D341Med (cell line): ENCODE data around the gene LYRM2.
A peak's percentile ranks its signal among the peaks of the same experiment; 100 is the strongest.

ENCODE experiments used
- DNase-seq: peaks from one replicate; pipeline ENCODE4 v3.0.0; 2012; ENCODE audit warnings: low spot score

LYRM2 gene

DNA sequence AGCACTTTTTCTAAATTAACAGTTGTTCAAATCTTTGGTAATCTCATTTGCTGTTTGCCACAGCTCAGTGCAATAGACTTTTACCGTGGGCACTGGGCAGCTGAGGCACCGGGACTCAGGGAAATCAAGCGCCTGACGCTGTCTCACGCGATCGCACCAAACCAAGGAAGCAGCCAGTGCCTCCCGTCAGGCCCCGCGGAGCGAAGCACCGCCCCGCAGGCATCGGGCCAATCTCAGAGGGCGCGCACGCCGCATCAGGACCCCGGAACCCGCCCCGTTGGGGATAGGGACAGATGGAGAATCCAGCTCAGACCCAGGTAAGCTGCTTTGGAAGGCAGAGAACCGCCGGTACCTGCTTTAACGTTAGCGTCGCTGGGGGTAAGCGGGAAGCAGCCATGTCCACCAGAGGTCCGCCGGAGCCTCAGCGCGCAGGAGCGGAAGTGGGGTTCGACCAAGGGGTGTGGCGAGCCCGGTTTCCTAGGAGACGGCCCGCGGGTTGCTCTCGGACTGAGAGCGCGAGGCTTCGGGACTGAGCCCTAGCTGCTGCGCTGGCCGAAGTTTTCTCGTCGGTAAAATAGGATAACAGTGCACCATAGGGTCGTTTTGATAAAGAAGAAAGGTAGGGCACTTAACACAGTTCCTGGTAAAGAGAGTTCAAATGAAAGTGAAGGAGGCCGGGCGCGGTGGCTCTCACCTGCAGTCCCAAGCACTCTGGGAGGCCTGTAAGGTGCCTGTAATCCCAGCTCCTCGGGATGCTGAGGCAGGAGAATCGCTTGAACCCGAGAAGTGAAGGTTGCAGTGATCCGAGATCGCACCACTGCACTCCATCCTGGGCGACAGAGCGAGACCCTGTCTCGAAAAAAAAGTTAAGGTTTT is at the start of gene LYRM2:
Gene LYRM2 (minus strand): TSS at position 428 of the 876 bp plus-strand sequence. CDS start 31 bp downstream, at position 397.
- peak; percentile 96 for DNase-seq

GRCh38 chr6:89688328-89688727 is 49.8 kb upstream of the LYRM2 start:
- no peak for DNase-seq

- no peak for DNase-seq
These were observed 46.8 kb upstream of the LYRM2 start for GRCh38 chr6:89685311-89685710.

GRCh38 chr6:89682991-89683390 is 44.4 kb upstream of the LYRM2 start:
- no peak for DNase-seq

GRCh38 chr6:89681983-89682564 is 43.5 kb upstream of the LYRM2 start:
- no peak for DNase-seq

DNA sequence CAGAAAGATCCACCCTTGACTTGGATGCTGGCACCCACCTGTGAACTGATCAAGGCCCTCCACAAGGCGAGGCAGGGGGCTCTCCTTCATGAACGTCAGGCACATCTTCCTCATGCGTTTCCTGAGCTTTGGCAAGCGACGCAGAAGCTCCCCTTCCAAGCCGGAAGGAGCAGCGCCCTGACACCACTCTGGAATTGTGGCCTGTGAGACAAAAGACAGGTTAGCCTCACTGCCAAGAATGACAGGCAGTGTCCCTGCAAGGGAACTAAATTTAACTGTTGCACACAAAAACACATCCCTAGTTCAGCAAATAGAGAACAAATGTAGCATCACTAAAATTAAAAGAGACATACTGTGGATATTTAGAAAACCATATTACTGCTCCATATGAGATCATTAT is 42.0 kb upstream of the LYRM2 start:
- DNase-seq = no peak

DNA sequence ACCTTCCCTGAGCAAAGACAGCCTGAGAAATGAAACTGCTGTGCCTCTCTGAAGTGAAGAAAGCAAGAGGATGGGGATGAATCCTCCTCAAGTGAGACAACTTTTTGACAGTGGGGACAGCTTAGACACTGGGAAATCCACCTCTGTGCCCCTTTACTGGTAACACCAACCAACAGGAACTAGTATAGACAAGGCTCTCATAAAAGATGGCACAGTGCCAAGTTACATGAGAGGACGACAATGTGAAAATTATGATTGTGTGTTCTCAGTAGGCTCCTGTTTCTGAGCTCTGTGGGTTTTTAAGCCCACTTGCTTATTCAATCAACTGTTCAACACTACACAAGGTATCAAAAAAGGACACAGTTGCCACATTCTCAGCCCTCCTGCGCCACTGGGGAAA is 41.6 kb upstream of the LYRM2 start:
- no peak for DNase-seq

DNA sequence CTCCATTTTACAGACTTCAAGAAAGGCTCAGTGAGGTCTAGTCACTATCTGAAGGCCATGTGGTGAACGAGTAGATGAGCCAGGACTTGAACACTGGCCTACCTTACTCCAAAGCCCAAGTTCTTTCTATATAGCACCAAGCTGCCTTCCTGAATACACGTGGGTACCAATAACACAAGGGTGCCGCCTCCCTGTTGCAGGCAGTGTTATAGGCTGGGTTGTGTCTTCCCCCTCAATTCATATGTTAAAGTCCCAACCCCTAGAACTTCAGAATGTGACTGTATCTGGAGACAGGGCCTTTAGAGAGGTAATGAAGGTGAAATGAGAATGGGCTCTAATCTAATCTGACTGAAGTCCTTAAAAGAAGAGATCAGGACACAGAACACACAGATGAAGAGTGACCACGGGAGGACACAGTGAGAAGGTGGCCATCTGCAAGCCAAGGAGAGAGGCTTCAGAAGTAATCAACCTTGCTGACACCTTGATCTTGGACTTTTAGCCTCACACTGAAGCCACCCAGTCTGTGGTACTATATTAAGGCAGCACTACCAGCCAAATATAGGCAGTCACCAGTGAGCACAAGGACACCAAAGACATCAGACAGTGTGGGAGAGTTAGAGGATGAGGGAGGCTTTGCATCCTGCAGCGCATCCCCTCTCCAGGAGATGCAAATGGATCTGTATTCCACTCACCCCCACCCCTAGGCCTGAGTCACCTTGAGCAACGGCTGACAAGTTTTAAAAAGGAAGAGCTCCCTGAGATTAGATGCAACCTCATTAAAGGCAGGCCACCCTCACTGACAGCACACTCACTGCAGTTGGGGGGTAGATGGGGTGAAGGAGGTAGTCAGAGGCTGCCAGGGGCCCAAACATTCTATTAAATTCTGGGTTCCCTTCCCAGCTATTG is 40.9 kb upstream of the LYRM2 start:
- no peak for DNase-seq

DNA sequence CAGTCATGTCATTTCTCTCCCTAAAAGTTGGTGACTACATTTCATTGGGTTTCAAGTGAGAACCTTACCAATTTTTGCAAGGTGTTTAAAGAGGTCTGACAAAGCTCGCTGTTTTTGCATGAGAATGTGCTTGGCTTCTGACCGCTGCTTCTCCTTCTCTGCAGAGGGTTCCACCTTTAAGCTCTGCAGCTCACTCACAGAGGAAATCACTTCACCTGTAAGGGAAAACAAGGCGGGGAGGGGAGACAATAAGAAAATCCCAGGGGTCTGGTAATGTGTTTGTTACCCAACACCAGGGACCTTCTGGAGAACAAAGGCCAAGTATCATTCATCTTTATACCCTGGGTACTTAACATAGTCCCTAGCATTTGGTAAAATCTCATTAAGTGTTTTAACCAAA is 40.0 kb upstream of the LYRM2 start:
- no peak for DNase-seq

DNA sequence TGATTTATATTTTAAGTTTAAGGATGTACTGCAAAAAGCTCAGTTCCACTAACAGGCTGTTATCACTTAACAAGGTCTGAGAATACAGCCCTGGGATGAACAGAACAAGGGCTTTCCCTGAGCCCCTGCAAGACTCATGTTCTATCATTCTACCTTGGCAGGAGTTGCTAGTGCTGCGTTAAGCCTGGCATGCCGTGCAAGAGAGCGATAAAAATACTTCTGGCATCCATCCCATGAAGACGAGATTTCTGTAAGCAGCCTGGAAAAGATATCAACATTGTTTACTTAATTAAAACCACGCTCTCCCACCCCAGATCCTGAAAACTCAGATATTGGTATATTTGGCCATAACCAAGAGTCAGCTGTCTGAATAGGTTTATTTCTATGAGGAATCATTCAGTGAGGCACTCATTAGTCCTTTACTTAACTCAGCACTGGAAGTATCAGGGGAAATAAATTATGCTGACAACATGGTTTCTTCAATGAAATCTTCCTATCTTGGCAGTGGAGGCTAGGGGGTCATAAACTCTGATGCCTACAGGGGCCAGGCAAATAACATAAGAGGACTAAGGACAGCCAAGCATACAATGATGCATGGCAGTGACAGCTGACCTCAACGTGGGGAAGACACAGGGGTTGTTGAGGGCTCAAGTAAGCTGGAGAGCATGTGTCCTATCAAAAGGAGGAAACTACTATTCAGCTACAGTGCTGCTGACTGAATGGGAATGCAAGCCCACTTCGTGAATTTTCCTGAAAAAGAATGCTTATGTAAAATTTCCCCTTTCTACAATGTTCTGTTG is 37.6 kb upstream of the LYRM2 start:
- DNase-seq = peak; percentile 59

- DNase-seq = no peak
These were observed 32.5 kb upstream of the LYRM2 start for GRCh38 chr6:89670935-89671565.

GRCh38 chr6:89669002-89669401 is 30.5 kb upstream of the LYRM2 start:
- no peak for DNase-seq

DNA sequence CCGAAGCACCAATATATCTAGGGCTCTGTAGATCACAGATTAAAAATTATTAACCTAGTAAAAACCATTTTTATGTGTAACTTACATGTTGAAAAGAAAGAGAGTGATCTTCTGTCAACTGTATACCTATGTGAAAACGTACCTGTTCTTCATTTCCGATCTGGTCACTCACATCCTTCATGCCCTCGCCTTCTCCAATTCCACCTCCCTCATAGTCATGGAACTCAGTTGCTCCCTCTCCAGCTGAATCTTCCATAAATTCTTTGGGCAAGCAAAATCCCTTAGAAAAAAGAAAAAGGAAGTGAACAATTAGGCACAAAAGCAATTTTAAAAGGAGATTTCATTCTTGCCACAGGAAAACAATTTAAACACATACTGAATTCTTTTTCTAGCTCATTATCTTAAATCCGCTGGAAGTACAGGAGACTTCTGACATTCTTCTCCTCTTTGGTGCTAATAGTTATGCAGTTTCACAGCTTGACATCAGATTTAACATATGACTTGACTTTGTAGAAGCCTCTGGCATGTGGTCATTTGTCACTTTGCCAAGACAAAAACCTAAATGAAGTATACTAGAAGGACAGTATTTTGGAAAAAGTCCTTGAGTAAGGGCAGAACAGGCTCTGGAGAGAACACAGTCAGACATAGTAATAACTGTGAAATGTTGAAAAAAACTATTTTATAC is 29.5 kb upstream of the LYRM2 start:
- no peak for DNase-seq

GRCh38 chr6:89662659-89663223 is 24.2 kb upstream of the LYRM2 start:
- no peak for DNase-seq

DNA sequence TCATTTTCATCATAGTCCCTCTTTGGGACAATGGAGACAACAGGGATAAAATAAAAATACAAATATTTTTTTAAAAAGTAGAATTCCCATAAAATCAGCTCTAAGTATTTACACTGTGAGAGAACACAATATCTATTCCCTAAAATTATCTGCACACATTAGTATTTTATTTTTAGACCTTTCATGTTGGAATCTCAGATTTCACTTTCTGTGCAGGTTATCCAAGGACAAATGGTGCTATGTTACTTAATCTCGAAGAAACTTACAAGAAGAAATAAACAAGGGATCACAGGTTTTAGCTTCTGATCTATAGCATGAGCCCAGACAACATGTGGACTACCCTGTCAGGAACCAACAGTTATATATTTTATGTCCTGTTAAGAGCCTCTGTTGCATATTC is 23.0 kb upstream of the LYRM2 start:
- no peak for DNase-seq

- DNase-seq = no peak
These were observed 22.4 kb upstream of the LYRM2 start for GRCh38 chr6:89660981-89661380.

DNA sequence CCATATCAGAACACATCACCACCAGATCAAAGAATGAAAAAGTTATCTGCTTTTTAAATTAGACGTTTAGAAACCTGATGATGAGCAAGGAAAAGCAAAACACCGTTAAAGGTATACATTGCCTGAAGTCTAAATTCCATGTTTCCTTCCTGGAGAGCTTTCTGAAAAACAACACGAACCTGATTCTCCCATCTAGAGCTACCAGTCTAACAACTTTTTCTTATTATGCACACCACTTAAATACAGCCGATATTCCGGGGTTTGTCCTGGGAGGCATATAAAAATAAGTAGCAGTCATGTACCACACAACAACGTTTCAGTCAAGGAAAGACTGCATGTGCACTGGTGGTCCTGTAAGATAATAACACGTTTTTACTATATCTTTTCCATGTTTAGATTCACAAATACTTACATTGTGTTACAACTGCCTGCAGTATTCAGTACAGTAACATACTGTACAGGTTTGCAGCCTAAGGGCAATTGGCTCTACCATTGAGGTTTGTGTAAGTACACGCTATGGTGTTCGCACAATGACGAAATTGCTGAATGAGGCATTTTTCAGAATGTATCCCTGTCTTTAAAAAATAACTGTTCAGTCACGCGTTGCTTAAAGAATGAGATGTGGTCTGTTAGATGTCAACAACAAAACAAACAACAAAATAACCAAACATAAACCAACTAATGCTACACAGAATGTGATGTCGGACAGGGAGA is 19.1 kb upstream of the LYRM2 start:
- no peak for DNase-seq

DNA sequence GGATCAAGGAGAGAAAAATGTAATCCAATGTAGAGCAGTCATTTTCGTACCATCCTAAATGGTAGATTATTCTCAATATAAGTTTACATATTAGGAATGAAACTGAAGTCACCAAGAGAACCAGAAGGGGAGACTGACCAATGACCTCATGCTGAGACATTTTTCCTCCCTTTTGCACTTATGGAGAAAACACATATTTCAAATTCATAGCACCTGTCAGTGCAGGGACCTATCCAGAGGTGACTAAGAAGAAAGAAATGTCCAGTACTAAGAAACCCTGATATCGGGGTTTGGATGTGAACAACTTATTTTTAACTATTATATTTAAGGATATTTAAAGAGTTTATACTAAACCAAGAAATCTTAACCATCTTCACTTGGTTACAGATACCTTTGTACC is 16.6 kb upstream of the LYRM2 start:
- DNase-seq = no peak

- DNase-seq = no peak
These were observed 12.0 kb upstream of the LYRM2 start for GRCh38 chr6:89650579-89650978.

DNA sequence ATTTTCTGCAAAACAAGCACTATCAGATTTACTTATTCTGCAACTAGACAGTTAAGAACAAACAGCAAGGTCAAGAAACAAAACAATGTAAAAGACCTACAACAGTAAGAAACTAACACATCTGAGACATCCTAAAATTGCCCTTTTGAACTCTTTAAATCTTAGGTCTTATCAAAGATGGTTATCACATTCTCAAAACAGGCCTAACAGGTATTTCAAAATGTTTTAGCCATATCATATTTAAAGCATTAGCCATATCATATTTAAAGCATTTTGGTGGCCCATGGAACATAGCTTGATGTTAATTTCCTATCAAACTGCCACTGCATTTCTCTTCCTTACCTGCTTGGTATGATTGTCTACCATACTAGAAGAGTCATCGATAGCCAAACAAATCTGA is 11.1 kb upstream of the LYRM2 start:
- DNase-seq = no peak
